ENCODE data around the gene CNBP.

GRCh38 chr3:129204473-129204872, 20.8 kb upstream of the CNBP start:
- TF ChIP-seq CTCF (conservative IDR thresholded peaks at IDR 0.05 in 1 of 2, IDR thresholded peaks at IDR 0.05 in 1 of 2; ENCODE audit: low read depth in 1 of 2, low read length in 2 of 2): no peak
- TF ChIP-seq EZH2 (IDR thresholded peaks at IDR 0.05; ENCODE audit: low read length, missing control alignments): no peak

All from fibroblast of lung (primary cell).